WERI-Rb-1 (cell line): Measurements from ENCODE around the gene SHOC2.

ENCODE experiments used
- DNase-seq: peaks from one replicate; pipeline ENCODE4 v3.0.0-alpha.2; 2020
- H3K27ac ChIP-seq: fragments of 250-450 bp; sonication (Bioruptor Pico); 2 replicates; pipeline ENCODE4 v1.5.1; 2020; ENCODE audit warnings: mild to moderate bottlenecking, moderate library complexity
- H3K27me3 ChIP-seq: fragments of 250-450 bp; sonication (Bioruptor Pico); 2 replicates; pipeline ENCODE4 v1.5.1; 2021; ENCODE audit warnings: mild to moderate bottlenecking, low read depth, moderate library complexity; ENCODE audit not compliant: insufficient read depth, severe bottlenecking
- H3K36me3 ChIP-seq: fragments of 250-450 bp; sonication (Bioruptor Pico); 2 replicates; pipeline ENCODE4 v1.5.1; 2020; ENCODE audit warnings: mild to moderate bottlenecking, moderate library complexity
- H3K4me3 ChIP-seq: 2 replicates; pipeline ENCODE4 v1.5.1; 2011; ENCODE audit warnings: low read depth, mild to moderate bottlenecking, control low read depth, low read length
- H3K9me3 ChIP-seq: fragments of 250-450 bp; sonication (Bioruptor Pico); 2 replicates; pipeline ENCODE4 v1.5.1; 2021; ENCODE audit warnings: mild to moderate bottlenecking, moderate library complexity; ENCODE audit not compliant: severe bottlenecking
- TF ChIP-seq, protein P1 (sequence below): IDR thresholded peaks from 2 replicates; pipeline ENCODE4 v1.5.1; 2011; ENCODE audit warnings: low read depth, mild to moderate bottlenecking, control low read depth, inconsistent platforms, low read length

Gene SHOC2

DNA sequence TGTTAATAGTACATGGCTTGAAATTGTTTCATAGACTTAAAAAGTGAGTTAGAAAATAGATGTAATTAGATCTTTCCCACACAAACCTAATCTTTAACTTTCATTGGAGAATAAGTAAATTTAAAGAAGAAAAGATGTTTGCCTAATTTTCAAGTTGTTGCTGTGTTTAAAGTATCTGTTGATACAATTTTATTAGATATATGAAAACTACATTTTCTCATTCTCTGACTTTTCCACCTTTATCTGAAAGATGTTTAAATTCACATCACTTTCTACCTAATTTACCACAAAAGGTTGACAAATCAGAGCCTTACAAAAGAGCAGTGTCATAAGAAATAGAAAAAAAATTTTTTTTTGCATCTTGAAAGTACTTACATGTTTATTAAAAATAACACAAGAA, 45.8 kb downstream of the SHOC2 start:
- Histone ChIP-seq H3K9me3 (no peaks in the 10 kb centered on the region), H3K4me3 (no peak overlapping the region), H3K36me3 (peaks cover 4% of the 10 kb centered on the region), H3K27me3 (no peaks in the 10 kb centered on the region), H3K27ac (no peak overlapping the region)
- TF ChIP-seq, protein P1, sequence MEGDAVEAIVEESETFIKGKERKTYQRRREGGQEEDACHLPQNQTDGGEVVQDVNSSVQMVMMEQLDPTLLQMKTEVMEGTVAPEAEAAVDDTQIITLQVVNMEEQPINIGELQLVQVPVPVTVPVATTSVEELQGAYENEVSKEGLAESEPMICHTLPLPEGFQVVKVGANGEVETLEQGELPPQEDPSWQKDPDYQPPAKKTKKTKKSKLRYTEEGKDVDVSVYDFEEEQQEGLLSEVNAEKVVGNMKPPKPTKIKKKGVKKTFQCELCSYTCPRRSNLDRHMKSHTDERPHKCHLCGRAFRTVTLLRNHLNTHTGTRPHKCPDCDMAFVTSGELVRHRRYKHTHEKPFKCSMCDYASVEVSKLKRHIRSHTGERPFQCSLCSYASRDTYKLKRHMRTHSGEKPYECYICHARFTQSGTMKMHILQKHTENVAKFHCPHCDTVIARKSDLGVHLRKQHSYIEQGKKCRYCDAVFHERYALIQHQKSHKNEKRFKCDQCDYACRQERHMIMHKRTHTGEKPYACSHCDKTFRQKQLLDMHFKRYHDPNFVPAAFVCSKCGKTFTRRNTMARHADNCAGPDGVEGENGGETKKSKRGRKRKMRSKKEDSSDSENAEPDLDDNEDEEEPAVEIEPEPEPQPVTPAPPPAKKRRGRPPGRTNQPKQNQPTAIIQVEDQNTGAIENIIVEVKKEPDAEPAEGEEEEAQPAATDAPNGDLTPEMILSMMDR = no peak
- no peak for DNase-seq

DNA sequence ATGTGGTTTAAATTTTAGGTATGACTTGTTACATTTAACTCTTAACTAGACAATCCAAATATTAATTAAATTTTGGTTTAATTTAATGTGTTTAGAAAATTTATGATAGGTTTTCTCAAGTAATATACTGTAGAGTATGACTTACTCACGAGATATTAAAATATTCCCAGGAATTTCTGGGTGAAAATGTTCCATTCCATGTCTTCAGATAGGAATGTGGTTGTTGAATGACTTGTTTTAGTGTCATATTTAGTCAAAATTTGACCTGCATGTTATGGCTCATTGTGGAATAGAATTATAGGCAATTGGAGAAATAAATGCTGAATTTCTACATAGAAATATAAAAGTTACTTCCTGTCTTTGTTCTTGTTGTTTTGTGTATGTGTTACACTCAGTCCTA, 46.7 kb downstream of the SHOC2 start:
- no peaks in the 10 kb centered on the region for H3K27me3 ChIP-seq
- peaks cover 4% of the 10 kb centered on the region for H3K36me3 ChIP-seq
- no peak overlapping the region for H3K4me3 ChIP-seq
- no peaks in the 10 kb centered on the region for H3K9me3 ChIP-seq
- TF ChIP-seq, protein P1 = no peak
- H3K27ac ChIP-seq = no peak overlapping the region
- no peak for DNase-seq

DNA sequence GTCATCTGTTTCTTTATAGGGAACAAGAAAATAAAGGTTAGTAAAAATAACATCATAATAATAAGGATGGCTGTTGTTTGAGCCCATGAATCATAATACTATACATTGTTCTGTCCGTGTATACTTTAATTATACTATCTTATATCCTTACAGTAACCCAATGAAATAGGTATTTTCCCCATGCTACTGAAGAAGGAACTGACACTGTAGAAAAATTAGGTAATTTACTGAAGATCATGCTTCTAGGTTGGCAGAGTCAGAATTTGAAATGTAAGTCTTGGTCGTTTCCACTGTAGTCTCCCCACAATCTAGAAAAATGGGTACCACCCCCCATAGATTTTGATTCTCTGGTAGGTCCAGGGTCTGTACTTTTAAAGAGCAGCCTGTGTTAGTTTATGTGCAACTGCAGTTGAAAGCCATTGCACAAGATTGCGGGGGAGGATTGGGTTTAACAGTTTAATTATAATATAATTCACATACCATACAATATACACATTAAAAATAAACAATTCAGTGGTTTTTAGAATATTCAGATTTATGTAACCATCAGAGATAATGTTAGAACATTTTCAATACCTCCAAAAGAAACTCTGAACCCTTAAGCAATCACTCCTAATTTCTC, 47.7 kb downstream of the SHOC2 start:
- TF ChIP-seq, protein P1 = no peak
- Histone ChIP-seq H3K9me3 (no peaks in the 10 kb centered on the region), H3K36me3 (peaks cover 4% of the 10 kb centered on the region), H3K4me3 (no peak overlapping the region), H3K27me3 (no peaks in the 10 kb centered on the region), H3K27ac (no peak overlapping the region)
- no peak for DNase-seq

DNA sequence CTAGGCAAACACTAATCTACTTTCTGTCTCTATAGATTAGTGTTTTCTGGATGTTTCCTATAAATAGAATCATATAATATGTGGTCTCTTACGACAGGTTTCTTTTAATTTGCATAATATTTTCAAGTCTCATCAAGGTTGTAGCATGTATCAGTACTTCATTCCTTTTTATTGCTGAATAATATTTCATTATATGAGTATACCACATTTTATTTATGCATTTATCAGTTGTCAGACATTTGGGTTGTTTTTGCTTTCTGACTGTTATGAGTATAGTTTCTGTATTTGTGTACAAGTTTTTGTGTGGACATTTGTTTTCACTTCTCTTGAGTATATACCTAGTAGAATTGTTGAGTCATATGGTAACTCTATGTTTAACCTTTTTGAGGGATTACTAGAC, 48.2 kb downstream of the SHOC2 start:
- Histone ChIP-seq H3K27me3 (no peaks in the 10 kb centered on the region), H3K9me3 (no peaks in the 10 kb centered on the region), H3K36me3 (peaks cover 4% of the 10 kb centered on the region), H3K27ac (no peak overlapping the region), H3K4me3 (no peak overlapping the region)
- DNase-seq = no peak
- TF ChIP-seq, protein P1 = no peak

DNA sequence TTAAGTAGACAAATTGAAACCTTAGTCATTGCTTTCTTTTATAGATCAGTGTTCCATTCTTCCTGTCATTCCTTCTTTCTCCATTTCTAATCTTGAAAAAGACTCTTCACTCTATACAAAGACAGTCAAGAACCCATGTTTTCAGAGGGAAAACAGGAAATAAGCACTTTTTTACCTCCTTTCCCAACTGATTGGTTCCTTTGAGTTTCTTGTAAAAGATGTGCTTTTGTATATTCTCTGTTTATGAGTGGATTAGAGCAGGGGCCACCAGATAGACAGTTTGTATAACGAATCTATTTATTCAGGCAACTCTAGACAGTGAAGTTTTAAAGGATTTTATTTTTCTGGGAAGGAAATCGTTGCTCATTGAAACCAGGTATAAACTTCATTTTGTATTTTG, 49.8 kb downstream of the SHOC2 start:
- H3K4me3 ChIP-seq = no peak overlapping the region
- TF ChIP-seq, protein P1 = no peak
- H3K9me3 ChIP-seq = no peaks in the 10 kb centered on the region
- no peak overlapping the region for H3K27ac ChIP-seq
- no peak for DNase-seq
- H3K27me3 ChIP-seq = no peaks in the 10 kb centered on the region
- H3K36me3 ChIP-seq = peaks cover 4% of the 10 kb centered on the region

DNA sequence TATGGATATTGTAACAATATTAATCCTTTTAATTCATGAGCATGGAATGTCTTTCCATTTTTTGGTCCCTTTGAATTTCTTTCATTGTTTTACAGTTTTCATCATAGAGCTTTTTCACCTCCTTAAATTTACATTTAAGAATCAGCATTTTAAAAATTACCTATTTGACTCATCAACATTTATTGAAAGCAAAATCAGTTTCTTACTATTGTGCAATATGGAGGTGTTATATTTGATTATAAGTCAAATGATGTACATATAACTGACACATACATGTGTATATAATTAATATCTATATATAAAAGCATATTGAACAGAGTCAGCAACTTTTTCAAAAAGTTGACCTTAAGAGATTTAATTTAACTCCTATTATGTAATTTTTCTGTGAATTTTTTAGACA, 52.2 kb downstream of the SHOC2 start:
- H3K27me3 ChIP-seq = no peaks in the 10 kb centered on the region
- DNase-seq = no peak
- H3K27ac ChIP-seq = no peak overlapping the region
- no peaks in the 10 kb centered on the region for H3K9me3 ChIP-seq
- no peak overlapping the region for H3K4me3 ChIP-seq
- no peaks in the 10 kb centered on the region for H3K36me3 ChIP-seq
- TF ChIP-seq, protein P1 = no peak
